Thoracic aorta (tissue), 2 donors: ENCODE data around the gene RSAD2. TPM values are rescaled to one million over a fixed set of nuclear protein-coding genes. Genes with fewer than 3 reads are reported as not detected.

Source experiments
- ATAC-seq: fragments of 150-250 bp; one replicate; pipeline ENCODE4 v1.8.0; 2017; ENCODE audit warnings: low read depth; ENCODE audit not compliant: insufficient number of reproducible peaks, low FRiP score
- DNase-seq: peaks from one replicate; pipeline ENCODE4 v3.0.0-alpha.2; 2020; ENCODE audit warnings: low spot score
- H3K27ac ChIP-seq, 2 donors: fragments of 200-600 bp; sonication (generic); 1 replicate in 1 of 2; 2 replicates in 1 of 2; pipeline ENCODE4 v1.5.1; 2016; ENCODE audit warnings: mild to moderate bottlenecking in 2 of 2, moderate library complexity in 2 of 2
- H3K27me3 ChIP-seq: fragments of 200-600 bp; sonication (generic); replicated peaks from 2 replicates; pipeline ENCODE4 v1.6.0; 2016; ENCODE audit warnings: mild to moderate bottlenecking; ENCODE audit not compliant: insufficient read depth
- H3K36me3 ChIP-seq: fragments of 200-600 bp; sonication (generic); one replicate; pipeline ENCODE4 v1.5.1; 2016
- H3K4me1 ChIP-seq, 2 donors: fragments of 200-600 bp; sonication (generic); 1 replicate in 1 of 2; 2 replicates in 1 of 2; pipeline versions ENCODE4 v1.5.1 to v1.6.0; 2016; ENCODE audit warnings: low read depth in 2 of 2, mild to moderate bottlenecking in 1 of 2; ENCODE audit not compliant: control insufficient read depth in 1 of 2
- H3K4me3 ChIP-seq: fragments of 200-600 bp; sonication (generic); 2 replicates; pipeline ENCODE4 v1.5.1; 2016; ENCODE audit warnings: mild to moderate bottlenecking
- H3K9me3 ChIP-seq: fragments of 200-600 bp; sonication (generic); 2 replicates; pipeline ENCODE4 v1.5.1; 2016
- total RNA-seq, 2 donors: library from RNA; depleted of rRNA; stranded (reverse); fragments of >200 nt; gene quantifications; one replicate each; pipeline versions ENCODE4 v1.1.0 to v1.2.3, GENCODE V29; 2016
- TF ChIP-seq, protein P1 (sequence below): fragments of 200-600 bp; sonication (generic); IDR thresholded peaks from one replicate; pipeline ENCODE4 v1.5.1; 2019; ENCODE audit warnings: antibody characterized with exemption

The RSAD2 gene
- total RNA-seq, 2 donors from 2014 or later, result 11.3 to 11.8 TPM

DNA sequence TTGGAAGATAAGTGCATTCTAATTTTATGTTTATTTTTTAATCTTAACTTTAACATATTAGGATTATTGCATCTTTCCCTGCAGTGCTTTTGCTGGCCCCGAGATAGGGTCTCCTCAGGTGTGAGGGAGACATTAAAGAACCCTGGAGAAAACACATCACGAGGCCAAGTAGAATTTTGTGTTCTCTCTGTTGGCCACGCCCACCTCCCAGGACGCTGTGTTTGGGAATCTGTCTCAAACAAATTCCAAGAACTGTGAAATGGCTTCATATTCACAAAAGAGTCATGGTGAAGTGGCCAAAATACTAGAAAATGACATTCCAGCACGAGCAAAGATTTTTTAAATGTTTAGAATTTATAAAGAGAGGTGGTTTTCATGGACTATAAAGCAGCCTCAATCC lies 67.0 kb downstream of the RSAD2 start:
- Histone ChIP-seq H3K27ac (no peak overlapping the region), H3K4me1 (peaks cover 3 to 6% of the 10 kb centered on the region in 2 donors), H3K27me3 (no peaks in the 10 kb centered on the region), H3K9me3 (no peaks in the 10 kb centered on the region), H3K4me3 (no peak overlapping the region), H3K36me3 (no peaks in the 10 kb centered on the region)
- DNase-seq (no peak), ATAC-seq (no peak)
- TF ChIP-seq, protein P1, sequence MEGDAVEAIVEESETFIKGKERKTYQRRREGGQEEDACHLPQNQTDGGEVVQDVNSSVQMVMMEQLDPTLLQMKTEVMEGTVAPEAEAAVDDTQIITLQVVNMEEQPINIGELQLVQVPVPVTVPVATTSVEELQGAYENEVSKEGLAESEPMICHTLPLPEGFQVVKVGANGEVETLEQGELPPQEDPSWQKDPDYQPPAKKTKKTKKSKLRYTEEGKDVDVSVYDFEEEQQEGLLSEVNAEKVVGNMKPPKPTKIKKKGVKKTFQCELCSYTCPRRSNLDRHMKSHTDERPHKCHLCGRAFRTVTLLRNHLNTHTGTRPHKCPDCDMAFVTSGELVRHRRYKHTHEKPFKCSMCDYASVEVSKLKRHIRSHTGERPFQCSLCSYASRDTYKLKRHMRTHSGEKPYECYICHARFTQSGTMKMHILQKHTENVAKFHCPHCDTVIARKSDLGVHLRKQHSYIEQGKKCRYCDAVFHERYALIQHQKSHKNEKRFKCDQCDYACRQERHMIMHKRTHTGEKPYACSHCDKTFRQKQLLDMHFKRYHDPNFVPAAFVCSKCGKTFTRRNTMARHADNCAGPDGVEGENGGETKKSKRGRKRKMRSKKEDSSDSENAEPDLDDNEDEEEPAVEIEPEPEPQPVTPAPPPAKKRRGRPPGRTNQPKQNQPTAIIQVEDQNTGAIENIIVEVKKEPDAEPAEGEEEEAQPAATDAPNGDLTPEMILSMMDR, result no peak

DNA sequence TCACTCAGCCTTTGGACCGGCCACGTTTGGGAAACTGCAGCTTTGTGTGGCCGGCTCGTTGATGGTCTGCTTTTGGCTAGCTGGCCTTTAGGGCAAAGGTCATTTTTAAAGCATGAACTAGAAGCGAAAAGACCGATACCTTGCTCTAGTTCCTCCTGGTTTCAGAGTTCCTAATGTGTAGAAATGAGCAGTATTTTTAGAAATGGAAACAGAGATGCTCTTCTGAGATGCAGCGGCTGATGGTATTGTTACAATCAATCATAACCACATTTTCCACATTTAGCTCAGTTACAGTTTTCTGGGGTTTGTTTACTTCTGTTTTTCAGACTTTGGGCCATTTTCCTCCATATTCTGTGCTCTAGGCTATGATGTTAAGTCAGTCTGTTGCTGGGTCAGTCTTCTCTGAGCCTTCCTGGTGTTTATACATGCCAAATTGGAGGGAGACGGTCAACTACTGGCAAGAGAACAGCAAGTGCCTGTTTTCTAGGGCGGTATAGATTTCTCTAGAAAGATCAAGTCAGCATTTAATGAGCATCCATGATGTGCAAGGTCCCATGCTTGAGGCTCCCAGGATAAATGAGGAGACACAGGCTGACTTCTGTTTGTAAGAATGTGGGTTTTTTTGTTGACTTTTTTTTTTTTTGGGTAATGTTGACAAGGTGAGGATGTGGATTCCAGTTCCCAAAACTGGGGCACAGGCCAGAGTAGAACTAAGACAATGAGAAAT lies 67.7 kb downstream of the RSAD2 start:
- no peaks in the 10 kb centered on the region for H3K9me3 ChIP-seq
- no peak overlapping the region for H3K27ac ChIP-seq
- H3K4me1 ChIP-seq, result peaks cover 3 to 6% of the 10 kb centered on the region in 2 donors
- TF ChIP-seq, protein P1, result no peak
- ATAC-seq, result no peak
- no peak overlapping the region for H3K4me3 ChIP-seq
- no peaks in the 10 kb centered on the region for H3K36me3 ChIP-seq
- no peak for DNase-seq
- H3K27me3 ChIP-seq, result no peaks in the 10 kb centered on the region

DNA sequence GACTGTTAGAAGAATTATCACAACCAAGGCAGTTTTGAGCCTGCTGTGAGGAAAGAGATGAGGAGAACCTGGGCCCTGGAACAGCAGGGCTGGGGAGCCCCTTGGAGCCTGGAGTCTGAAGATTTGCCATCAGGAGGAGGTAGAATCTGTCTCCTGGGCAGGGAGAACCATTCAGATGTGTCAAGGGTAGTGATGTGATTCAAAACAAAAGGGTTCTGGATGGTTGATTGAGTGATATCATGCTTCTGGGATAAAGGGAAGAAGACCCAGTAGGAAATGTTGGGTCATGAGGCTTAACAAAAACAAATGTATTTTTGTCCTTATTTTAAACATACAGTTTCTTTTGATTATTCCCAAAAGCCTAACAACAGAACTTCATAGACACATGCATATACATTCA lies 68.2 kb downstream of the RSAD2 start:
- no peak for DNase-seq
- Histone ChIP-seq H3K27me3 (no peaks in the 10 kb centered on the region), H3K36me3 (no peaks in the 10 kb centered on the region), H3K27ac (no peak overlapping the region), H3K4me1 (peaks cover 3 to 6% of the 10 kb centered on the region in 2 donors), H3K4me3 (no peak overlapping the region), H3K9me3 (no peaks in the 10 kb centered on the region)
- TF ChIP-seq, protein P1, result no peak
- ATAC-seq, result no peak

DNA sequence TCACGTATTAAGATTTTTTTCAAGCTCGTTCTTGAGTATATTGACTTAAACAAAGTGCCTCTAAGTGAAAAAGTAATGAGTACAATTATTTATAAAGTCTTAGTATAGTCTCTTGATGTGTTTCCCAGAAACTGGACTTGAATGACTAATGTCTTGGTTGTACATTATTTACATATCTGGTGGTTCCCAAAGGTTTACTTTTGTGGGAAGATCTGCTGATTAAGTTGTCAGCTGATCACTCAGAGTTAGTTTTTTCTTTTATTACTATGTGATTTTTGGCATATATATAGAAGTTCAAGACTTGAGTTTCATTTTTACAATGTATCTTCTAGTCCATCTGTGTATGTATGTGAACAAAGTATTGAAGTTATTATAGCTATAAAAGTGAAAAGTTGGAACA lies 69.1 kb downstream of the RSAD2 start:
- TF ChIP-seq, protein P1, result no peak
- ATAC-seq (no peak), DNase-seq (no peak)
- H3K36me3 ChIP-seq, result no peaks in the 10 kb centered on the region
- H3K27ac ChIP-seq, result no peak overlapping the region
- H3K4me3 ChIP-seq, result no peak overlapping the region
- no peaks in the 10 kb centered on the region for H3K27me3 ChIP-seq
- H3K4me1 ChIP-seq, result peaks cover 3 to 6% of the 10 kb centered on the region in 2 donors
- no peaks in the 10 kb centered on the region for H3K9me3 ChIP-seq

Other genes starting within 250 kb of the RSAD2 start
- 10 to 100 TPM in 1 of 2 donors, 1 to 10 TPM in 1; 5.3 to 31.1 TPM for gene CMPK2, start 11.9 kb upstream of the RSAD2 start, total RNA-seq
- 1 to 10 TPM; 3.4 to 6.2 TPM for gene RNF144A, start 39.6 kb downstream of the RSAD2 start, total RNA-seq